NCI-H345 treated with DMSO at 0.1 percent for 48 hours (cell line): ENCODE results near the gene UBR3.
"Not testable (repeated sequence)": the region's sequence is repeated elsewhere in the genome, so short reads cannot be mapped to it uniquely, and the experiment has no call there.

Source experiments
- DNase-seq: peaks from one replicate; lab custom pipeline; 2025; ENCODE audit not compliant: unreplicated experiment; lab: John Stamatoyannopoulos, UW

Gene UBR3

DNA sequence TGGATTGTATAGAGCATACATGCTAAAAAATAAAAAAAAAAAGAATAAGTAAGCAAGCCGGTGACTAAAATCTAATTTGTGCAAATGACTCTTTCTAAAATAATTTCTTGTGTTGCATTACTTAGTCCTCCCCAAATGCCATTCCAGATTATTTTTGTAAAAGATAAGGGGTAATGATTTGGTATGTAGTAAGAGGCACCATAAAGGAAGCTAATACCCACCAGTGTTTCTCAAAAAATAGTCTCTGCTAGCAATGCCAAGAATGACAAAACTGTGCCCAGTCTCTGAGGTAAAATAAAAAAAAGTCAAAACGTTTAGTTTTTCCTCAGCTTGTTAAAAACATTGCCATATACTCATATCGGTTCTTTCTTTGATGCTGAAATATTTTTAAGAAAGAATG lies 5.2 kb upstream of the UBR3 start:
- DNase-seq: no peak

DNA sequence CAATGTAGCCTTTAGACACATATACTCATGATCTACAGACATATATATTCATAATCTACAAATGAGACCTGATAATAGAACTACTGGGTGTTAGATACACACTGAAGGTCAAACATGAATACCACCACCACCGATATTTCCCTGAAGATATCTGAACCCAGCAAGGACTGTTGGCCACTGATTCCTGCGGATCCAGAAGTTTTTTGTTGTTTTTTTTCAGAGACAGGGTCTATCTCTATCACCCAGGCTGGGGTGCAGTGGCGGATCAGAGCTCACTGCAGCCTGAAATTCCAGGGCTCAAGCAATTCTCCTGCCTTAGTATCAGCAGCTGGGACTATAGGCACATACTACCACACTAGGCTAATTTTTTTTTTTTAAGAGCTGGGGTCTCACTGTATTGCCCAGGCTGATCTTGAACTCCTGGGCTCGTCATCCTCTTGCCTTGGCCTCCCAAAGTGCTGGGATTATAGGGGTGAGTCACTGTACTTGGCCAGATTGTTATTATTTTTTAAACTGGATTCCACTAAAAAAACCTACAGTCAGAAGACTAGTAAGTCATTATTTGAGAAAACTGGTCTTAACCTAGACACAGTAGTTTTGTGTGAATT lies 4.4 kb upstream of the UBR3 start:
- no peak for DNase-seq

DNA sequence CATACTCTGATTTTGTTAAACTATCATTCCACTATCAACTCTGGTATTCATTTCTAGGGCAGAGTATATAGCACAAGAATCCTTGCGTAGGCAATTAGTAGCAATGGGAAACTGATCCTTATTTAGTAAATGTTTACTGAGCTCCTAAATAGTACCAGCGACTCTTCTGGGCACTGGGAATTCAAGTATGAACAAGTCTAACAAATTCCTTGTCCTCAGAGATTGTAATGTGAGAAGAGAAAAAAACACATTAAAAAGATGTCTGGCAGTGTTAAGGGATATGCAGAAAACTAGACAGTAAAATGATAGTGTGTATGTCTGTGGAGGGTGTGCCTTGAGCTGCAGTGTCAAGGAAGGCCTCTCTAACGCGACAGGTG lies 3.3 kb upstream of the UBR3 start:
- DNase-seq: no peak

DNA sequence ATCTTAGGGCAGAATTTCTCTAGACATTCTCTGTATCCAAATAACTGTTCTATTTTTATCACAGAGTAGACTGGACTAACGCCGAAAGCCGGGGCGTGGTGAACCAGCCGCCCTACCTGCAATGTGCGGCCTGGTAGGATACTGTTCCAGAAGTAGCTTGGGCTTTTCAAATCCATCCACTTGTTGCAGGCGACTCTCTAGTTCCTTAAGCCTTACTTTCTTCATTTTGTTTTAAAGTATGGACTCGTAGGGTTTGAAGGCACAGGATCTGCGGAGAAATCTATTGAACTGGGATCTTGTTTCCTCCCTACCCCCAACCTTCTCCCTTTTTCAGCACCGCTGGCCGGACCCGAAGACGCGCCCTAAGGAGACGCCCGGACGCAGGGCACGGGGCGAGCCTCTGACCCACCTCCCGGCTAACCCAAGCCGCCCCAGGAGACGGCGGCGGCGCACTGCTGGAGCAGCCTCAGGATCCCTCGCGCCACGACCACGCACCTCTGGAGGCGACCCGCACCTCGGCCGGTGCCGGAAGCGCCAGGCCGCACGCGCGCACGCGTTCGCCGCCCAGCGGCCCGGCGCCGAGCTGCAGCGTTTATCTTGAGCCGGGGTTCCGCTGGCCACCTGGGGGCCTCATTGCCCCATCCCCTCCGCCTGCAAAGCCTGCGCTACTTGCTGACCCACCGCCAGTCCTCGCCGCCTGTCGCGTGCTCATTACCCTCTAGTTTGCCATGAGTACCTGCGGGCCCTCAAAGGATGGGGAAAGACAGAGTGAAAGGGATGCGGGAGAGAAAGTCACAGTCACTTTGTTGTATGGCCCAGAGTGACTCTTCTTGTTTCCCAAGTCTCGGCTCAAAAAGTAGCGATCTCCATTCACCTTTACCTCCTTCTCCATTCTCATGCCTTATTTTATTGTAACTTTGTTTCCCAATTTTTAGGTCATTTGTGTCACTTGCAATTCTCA lies 2.6 kb upstream of the UBR3 start, which contains the start of gene METTL5:
Gene METTL5 (minus strand): TSS at position 533 of the 961 bp plus-strand sequence. CDS start 308 bp downstream, at position 225.
- peak; percentile 63 for DNase-seq

DNA sequence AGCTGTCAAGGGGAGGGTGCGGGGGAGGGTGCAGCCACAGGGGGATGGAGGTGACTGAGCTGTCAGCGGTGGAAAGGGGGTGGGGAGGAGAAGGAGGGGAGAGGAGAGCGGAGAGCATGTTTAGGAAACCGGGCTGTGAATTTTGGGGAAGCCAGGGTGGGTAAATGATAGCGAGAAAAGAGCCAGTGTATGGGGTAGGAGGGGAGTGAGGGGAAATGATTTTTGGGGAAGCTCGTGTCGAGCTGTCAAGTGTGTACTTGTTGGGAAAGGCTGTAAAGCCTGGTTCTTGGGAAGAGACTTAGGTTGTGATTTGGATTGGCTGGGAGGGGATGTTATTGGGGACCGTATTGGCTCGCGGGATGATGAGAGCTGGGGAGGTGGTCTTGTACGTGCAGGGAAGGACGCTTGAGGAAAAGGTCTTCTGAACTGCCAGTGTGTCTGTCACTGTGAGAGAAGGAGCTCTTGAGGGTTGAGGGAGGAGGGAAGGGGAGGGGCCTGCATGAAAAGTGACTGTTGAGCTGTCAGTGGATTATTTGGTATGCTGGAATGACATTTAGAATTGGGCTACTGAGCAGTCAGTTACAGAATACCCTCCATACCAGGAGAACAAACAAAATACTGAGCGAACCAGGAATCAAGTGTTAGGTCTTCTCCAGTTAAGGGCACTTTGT lies 1.0 kb downstream of the UBR3 start:
- DNase-seq: peak; percentile 13

DNA sequence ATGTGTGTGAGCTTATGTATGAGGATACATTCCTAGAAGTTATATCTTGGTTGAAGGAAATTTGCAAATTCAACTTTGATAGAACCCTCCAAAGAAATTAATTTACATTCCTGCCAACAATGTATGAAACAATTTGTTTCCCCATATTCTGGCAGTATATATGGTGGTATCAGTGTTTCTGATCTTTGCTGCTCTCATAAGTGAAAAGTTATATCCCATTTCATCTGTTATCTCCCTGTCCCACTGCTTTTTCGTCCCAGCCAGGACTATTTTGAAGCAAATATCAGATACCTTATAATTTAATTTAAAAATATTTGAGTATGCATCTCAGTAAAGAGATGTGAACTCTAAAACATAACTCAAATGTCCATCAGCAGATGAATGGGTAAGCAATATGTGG lies 7.1 kb downstream of the UBR3 start:
- no peak for DNase-seq

DNA sequence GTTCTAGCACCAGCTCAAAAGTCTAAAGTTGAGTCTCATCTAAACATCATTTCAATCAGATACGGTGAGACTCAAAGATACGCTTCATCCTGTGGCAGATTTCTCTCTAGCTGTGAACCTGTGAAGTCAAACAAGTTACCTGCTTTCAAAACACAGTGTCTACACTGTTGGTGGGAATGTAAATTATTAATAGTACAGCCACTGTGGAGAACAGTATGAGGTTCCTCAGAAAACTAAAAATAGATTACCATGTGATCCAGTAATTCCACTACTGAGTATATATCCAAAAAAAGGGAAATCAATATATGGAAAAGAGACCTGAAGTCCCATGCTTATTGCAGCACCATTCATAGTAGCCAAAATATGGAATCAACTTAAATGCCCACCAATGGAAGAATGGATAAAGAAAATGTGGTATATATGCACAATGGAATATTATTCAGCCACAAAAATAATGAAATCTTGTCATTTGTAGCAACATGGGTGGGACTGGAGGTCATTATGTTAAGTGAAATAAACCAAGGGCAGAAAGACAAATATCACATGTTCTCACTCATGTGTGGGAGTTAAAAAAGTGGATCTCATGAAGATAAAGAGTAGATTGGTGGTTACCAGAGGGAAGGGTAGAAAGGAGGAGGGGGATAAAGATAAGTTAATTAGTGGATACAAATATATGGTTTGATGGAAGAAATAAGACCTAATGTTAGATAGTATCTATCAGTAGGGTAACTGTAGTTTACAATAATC lies 11.7 kb downstream of the UBR3 start:
- no peak for DNase-seq

DNA sequence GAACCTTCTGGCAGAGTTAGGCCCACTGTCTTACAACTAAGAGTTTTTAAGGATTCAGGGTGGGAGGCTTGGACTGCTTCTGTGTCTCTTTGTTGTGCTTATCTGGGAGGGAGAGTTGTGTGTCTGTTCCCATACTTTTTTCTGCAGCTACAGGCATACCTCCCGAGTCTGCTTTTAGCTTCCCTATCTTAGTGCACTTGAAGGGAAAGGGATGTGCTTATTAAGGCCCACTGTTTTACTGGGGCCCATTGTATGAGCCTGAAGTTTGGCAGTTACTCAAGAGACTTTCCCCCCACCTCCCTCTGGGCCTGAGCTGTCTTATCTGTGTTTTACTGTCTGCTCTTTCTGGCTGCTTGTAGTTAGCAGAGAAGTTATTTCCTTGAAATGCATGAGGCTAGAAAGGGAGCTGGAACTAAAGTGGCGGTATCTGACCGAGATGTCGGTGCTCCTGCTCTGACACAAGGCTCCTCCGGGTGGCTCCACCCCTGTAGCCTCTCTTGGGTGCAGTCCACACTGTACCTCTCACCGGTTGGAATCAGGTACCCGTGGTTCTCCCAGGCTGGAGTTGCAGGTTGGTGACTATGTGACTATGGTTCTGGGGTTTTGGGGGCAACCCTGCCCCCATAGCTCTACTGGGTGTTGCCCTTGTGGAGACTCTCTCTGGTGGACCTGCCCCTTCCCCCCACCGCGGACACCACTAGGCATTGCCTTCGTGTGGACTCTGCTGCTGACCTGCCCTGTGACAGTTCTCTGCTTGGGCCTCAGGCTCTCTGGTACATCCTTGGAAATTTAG lies 12.9 kb downstream of the UBR3 start:
- DNase-seq: no peak

DNA sequence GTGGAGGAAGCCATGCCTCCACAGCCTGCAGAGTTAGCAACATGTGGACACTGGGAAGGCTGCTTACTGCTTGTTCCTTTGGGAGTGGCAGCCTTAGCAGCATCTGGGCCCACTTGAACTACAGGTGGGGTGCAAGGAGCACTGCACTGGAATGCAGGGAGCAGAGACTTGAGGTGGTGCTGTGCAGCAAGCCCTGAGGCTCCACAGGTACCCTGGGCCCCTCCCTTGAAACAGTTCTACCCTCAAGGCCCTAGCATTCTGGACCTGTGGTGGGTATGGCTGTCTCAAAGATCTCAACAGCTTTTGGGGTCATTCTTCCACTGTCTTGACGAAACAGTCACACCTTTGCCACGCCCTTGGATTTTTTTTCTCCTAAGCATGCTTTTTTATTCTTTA lies 13.5 kb downstream of the UBR3 start:
- DNase-seq: no peak

DNA sequence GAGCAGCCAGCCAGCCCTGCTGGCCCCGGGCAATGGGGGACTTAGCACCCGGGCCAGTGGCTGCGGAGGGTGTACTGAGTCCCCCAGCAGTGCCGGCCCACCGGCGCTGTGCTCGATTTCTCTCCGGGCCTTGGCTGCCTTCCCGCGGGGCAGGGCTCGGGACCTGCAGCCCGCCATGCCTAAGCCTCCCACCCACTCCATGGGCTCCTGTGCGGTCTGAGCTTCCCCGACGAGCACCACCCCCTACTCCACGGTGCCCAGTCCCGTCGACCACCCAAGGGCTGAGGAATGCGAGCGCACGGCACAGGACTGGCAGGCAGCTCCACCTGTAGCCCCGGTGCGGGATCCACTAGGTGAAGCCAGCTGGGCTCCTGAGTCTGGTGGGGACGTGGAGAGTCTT lies 14.4 kb downstream of the UBR3 start:
- not testable (repeated sequence) for DNase-seq

DNA sequence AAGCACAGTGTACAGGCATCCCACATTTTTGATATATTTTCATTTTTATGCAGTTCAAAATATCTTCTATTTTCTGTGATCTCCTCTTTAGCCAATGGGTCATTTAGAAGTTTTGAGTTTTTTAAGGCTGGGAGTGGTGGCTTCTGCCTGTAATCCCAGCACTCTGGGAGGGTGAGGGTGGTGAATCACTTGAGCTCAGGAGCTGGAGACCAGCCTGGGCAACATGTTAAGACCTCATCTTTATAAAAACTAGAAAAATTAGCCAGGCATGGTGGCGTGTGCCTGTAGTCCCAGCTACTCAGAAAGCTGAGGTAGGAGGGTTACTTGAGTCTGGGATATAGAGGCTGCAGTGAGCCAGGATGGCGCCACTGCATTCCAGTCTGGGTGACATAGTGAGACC lies 17.8 kb downstream of the UBR3 start:
- no peak for DNase-seq

DNA sequence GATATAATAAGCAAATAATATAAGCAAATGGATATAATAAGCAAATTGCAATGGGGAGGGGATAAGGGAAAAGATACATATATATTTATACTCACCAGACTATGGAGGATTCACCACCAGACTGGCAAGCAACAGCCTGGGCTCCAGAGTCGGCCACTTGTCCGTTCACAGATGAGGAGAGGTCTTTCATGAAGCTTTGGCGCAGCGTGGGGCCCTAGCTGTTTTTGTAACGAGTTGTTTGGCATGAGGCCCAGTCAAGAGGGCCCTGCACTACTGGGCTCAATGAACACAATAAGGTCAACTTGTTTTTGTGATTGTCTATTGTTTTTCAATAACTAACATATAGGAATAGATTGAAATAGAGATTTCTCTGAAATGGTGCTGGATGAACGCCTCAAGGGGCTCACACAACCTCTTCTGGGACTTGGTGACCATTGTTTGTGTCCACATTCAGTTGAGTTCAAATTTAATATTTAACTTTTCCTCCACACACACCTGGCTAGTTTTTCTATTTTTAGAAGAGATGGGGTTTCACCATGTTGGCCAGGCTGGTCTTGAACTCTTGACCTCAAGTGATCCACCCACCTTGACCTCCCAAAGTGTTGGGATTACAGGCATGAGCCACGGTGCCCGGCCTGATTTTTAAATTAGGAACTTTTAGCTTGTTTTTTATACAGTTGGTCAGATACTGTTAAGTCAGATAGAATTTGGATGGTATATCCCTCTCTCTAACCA lies 21.9 kb downstream of the UBR3 start:
- DNase-seq: peak; percentile 77

DNA sequence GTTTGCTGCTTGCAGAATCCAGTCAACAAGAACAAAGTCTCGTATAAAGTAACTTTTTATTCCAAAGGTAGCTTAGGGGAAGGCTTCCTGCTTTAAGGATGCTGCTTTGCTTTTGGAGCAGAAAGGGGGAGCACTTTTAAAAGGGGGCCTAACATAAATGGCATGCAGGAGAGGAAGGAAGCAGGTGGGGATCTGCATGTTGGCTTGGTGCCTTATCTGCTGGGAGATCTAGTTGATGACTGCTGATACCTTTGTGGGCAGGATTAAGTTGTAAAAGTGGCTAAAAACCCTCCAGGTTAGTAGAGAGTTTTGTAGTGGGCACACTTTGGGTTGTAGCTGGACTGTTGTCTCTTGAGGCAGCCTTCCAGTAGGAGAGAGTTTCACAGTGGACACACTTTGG lies 22.5 kb downstream of the UBR3 start:
- no peak for DNase-seq

DNA sequence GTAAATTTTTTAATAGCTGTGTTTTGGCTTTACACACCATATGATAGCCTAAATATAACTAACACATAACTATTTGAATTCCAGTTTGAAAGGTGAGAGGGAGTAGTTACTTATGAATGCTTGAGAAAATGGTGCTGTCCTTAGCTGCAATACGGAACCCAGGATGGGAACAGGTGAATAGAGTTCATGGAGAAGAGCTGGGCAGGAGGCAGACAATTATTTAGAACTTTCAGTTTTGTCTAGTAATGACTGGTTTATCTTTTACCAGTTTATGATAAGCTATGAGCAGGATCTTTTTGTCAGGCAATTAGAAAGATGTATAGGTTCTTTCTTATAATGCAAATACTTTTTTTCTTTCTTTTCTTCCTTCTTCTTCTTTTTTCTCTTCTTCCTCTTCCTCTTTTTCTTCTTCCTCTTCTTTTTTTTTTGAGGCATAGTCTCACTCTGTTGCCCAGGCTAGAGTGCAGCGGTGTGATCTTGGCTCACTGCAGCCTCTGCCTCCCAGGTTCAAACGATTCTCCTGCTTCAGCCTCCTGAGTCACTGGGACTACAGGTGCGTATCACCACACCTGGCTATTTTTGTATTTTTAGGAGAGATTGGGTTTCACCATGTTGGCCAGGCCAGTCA lies 25.9 kb downstream of the UBR3 start:
- DNase-seq: no peak

DNA sequence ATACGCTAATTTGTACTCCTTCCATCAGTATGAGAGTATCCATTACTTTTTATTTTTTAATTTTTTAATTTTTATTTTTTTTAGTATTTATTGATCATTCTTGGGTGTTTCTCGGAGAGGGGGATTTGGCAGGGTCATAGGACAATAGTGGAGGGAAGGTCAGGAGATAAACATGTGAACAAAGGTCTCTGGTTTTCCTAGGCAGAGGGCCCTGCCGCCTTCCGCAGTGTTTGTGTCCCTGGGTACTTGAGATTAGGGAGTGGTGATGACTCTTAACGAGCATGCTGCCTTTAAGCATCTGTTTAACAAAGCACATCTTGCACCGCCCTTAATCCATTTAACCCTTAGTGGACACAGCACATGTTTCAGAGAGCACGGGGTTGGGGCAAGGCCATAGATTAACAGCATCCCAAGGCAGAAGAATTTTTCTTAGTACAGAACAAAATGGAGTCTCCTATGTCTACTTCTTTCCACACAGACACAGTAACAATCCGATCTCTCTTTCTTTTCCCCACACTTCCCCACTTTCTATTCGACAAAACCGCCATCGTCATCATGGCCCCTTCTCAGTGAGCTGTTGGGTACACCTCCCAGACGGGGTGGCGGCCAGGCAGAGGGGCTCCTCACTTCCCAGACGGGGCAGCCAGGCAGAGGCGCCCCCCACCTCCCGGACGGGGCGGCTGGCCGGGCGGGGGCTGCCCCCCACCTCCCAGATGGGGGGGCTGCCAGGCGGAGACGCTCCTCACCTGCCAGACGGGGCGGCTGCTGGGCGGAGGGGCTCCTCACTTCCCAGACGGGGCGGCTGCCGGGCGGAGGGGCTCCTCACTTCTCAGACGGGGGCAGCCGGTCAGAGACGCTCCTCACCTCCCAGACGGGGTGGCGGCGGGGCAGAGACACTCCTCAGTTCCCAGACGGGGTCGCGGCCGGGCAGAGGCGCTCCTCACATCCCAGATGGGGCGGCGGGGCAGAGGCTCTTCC lies 28.3 kb downstream of the UBR3 start:
- DNase-seq: not testable (repeated sequence)

DNA sequence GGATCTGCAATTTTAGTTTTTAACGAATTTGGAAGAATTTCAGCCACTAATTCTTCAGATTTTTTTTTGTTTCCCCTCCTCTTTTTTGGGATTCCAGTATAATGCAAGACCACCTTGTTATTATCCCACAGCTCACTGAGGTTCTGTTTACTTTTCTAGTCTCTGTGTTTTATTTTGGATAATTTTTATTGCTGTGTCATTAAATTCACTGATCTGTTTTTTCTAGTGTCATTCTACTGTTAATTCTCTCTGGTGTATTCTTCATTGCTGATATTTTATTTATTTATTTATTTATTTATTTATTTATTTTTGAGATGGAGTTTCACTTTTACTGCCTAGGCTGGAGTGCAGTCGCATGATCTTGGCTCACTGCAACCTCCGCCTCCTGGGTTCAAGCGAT lies 32.2 kb downstream of the UBR3 start:
- DNase-seq: no peak

DNA sequence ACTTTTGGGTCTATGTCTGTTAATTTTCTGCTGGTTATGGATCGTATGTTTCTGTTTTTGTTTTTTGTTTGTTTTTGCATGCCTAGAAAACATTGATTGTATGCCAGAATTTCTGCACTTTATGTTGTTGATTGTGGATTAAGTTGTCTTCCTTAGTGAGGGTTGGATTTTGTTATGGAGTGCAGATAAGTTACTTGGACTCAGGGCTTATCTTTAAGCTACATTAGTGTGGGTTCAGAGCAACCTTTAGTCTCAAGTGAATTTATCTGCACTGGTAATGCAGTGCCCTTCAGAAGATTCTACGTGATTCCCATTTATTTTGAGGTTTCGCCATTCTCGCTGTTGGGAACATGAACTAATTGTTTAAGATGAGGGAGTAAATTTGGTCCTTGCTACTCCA lies 32.9 kb downstream of the UBR3 start:
- no peak for DNase-seq

DNA sequence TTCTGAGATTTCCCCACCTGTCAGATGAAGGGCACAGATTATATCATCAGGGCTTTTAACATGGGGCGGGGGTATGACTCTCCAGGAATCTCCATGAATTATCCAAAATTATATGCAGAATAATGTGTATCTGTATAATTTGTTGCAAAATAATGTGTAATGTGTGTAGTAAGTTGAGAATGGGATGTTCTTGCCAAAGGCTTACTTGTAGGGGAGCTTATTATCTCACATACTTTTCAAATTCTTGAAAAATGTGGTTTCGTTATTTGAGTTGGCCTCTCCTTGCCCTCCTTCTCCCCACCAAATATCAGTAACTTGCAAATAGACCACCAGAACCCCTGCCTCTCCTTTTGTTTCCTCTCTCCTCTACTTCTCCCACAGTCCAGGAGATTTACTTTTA lies 35.6 kb downstream of the UBR3 start:
- DNase-seq: no peak
